ENCODE measurements around the gene XIRP2. TPM values are rescaled to one million over a fixed set of nuclear protein-coding genes. Genes with fewer than 3 reads are reported as not detected.

The XIRP2 gene
- total and polyA plus RNA-seq, 4 donors: under 0.01 to 0.14 (median 0.01) TPM; not detected in 1

DNA sequence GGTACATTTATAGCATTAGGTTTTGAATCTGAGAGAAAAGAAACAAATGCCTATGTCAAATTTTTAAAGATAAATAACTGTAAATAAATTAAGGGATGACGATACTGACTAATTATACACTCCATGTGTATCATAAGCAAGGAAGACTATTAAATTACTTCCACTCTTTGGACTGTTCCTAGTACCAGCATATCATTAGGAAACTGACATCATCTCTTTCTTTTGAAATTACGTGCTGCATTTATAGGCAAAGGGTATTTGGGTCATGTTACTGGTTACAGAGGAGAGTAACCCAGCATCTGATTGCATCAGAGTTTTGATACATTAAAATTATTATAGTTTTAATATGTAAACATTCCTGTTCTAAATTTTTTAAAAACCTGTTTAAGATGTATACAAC, 309.7 kb downstream of the XIRP2 start:
- Histone ChIP-seq H3K36me3 (ENCODE audit: control insufficient read depth in 4 of 4, insufficient read depth in 3 of 4, low read depth in 1 of 4, low read length in 3 of 4) (no peaks in the 10 kb centered on the region), H3K4me3 (ENCODE audit: low read depth in 1 of 3, low read length in 3 of 3) (no peak overlapping the region), H3K9ac (ENCODE audit: low read depth in 1 of 2, low read length in 2 of 2) (no peak overlapping the region), H3K4me1 (ENCODE audit: control insufficient read depth in 4 of 4, insufficient read depth in 4 of 4, low read length in 3 of 4) (peaks cover 0 to 12% (median 7%) of the 10 kb centered on the region in 4 donors), H3K27me3 (ENCODE audit: control insufficient read depth in 4 of 4, insufficient read depth in 4 of 4, low read length in 3 of 4) (peaks cover 0 to 2% (median 0%) of the 10 kb centered on the region in 4 donors), H3K9me3 (ENCODE audit: control insufficient read depth in 4 of 4, low read length in 3 of 4) (no peaks in the 10 kb centered on the region), H3K27ac (ENCODE audit: low read depth in 1 of 2, low read length in 2 of 2) (no peak overlapping the region)
- 67% methylated on average over 2 of the region's 2 CpGs for WGBS
- no peak for DNase-seq (ENCODE audit: low spot score)
- TF ChIP-seq EGR1 (IDR thresholded peaks at IDR 0.05; ENCODE audit: low read depth in 2 of 2): no peak
- no peak for TF ChIP-seq HNF4A (conservative IDR thresholded peaks at IDR 0.05)
- TF ChIP-seq, protein P1, sequence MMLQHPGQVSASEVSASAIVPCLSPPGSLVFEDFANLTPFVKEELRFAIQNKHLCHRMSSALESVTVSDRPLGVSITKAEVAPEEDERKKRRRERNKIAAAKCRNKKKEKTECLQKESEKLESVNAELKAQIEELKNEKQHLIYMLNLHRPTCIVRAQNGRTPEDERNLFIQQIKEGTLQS (IDR thresholded peaks at IDR 0.05): no peak
- no peak for TF ChIP-seq JUND (IDR thresholded peaks at IDR 0.05)
- TF ChIP-seq SP1 (IDR thresholded peaks at IDR 0.05): no peak
- no peak for TF ChIP-seq HNF4G (IDR thresholded peaks at IDR 0.05)
- TF ChIP-seq MAX (IDR thresholded peaks at IDR 0.05): no peak
- TF ChIP-seq RXRA (IDR thresholded peaks at IDR 0.05): no peak
- no peak for TF ChIP-seq CTCF (IDR thresholded peaks at IDR 0.05; ENCODE audit: low read depth, low read length, missing input control)
- no peak for TF ChIP-seq ZBTB33 (IDR thresholded peaks at IDR 0.05)
- TF ChIP-seq, protein P2, sequence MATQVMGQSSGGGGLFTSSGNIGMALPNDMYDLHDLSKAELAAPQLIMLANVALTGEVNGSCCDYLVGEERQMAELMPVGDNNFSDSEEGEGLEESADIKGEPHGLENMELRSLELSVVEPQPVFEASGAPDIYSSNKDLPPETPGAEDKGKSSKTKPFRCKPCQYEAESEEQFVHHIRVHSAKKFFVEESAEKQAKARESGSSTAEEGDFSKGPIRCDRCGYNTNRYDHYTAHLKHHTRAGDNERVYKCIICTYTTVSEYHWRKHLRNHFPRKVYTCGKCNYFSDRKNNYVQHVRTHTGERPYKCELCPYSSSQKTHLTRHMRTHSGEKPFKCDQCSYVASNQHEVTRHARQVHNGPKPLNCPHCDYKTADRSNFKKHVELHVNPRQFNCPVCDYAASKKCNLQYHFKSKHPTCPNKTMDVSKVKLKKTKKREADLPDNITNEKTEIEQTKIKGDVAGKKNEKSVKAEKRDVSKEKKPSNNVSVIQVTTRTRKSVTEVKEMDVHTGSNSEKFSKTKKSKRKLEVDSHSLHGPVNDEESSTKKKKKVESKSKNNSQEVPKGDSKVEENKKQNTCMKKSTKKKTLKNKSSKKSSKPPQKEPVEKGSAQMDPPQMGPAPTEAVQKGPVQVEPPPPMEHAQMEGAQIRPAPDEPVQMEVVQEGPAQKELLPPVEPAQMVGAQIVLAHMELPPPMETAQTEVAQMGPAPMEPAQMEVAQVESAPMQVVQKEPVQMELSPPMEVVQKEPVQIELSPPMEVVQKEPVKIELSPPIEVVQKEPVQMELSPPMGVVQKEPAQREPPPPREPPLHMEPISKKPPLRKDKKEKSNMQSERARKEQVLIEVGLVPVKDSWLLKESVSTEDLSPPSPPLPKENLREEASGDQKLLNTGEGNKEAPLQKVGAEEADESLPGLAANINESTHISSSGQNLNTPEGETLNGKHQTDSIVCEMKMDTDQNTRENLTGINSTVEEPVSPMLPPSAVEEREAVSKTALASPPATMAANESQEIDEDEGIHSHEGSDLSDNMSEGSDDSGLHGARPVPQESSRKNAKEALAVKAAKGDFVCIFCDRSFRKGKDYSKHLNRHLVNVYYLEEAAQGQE (IDR thresholded peaks at IDR 0.05): no peak
- TF ChIP-seq FOXA2 (IDR thresholded peaks at IDR 0.05): no peak

- DNase-seq (ENCODE audit: low spot score): no peak
- H3K36me3 ChIP-seq (ENCODE audit: control insufficient read depth in 4 of 4, insufficient read depth in 3 of 4, low read depth in 1 of 4, low read length in 3 of 4): no peaks in the 10 kb centered on the region
- H3K9me3 ChIP-seq (ENCODE audit: control insufficient read depth in 4 of 4, low read length in 3 of 4): no peaks in the 10 kb centered on the region
- 27% methylated on average over 2 of the region's 2 CpGs for WGBS
- no peak overlapping the region for H3K4me3 ChIP-seq (ENCODE audit: low read depth in 1 of 3, low read length in 3 of 3)
- H3K9ac ChIP-seq (ENCODE audit: low read depth in 1 of 2, low read length in 2 of 2): no peak overlapping the region
- no peaks in the 10 kb centered on the region for H3K27me3 ChIP-seq (ENCODE audit: control insufficient read depth in 4 of 4, insufficient read depth in 4 of 4, low read length in 3 of 4)
- H3K4me1 ChIP-seq (ENCODE audit: control insufficient read depth in 4 of 4, insufficient read depth in 4 of 4, low read length in 3 of 4): peaks cover 0 to 12% (median 7%) of the 10 kb centered on the region in 4 donors
- no peak overlapping the region for H3K27ac ChIP-seq (ENCODE audit: low read depth in 1 of 2, low read length in 2 of 2)
- TF ChIP-seq HNF4G (IDR thresholded peaks at IDR 0.05) (no peak), NR2F2 (IDR thresholded peaks at IDR 0.05) (no peak), FOXA1 (IDR thresholded peaks at IDR 0.05) (no peak)
Measured at GRCh38 chr2:167198576-167198975, 310.3 kb downstream of the XIRP2 start.

All from liver (tissue), 9 donors.